ENCODE data around the gene TICAM2.

TICAM2 gene

GRCh38 chr5:115575167-115576070 lies 26.9 kb downstream of the TICAM2 start:
- Histone ChIP-seq H3K4me1 (ENCODE audit: insufficient read depth, low read length) (no peaks in the 10 kb centered on the region; the same call in 1 of the 2 replicates), H3K9me3 (ENCODE audit: control insufficient read depth, insufficient read depth, low read length) (no peaks in the 10 kb centered on the region), H3K9ac (ENCODE audit: low read depth, low read length) (no peak overlapping the region), H3K36me3 (ENCODE audit: insufficient read depth, low read length) (0 out of 2 replicates have a peak, but pooled peaks cover 4% of the 10 kb centered on the region)

- no peaks in the 10 kb centered on the region for H3K9me3 ChIP-seq (ENCODE audit: control insufficient read depth, insufficient read depth, low read length)
- H3K9ac ChIP-seq (ENCODE audit: low read depth, low read length): no peak overlapping the region
- H3K4me1 ChIP-seq (ENCODE audit: insufficient read depth, low read length): no peaks in the 10 kb centered on the region; the same call in 1 of the 2 replicates
- H3K36me3 ChIP-seq (ENCODE audit: insufficient read depth, low read length): 0 out of 2 replicates have a peak, but pooled peaks cover 4% of the 10 kb centered on the region
These were observed 29.1 kb downstream of the TICAM2 start for GRCh38 chr5:115573133-115573532.

GRCh38 chr5:115571441-115571878 lies 30.8 kb downstream of the TICAM2 start:
- H3K9me3 ChIP-seq (ENCODE audit: control insufficient read depth, insufficient read depth, low read length): no peaks in the 10 kb centered on the region
- H3K9ac ChIP-seq (ENCODE audit: low read depth, low read length): no peak overlapping the region
- no peaks in the 10 kb centered on the region for H3K36me3 ChIP-seq (ENCODE audit: insufficient read depth, low read length)
- H3K4me1 ChIP-seq (ENCODE audit: insufficient read depth, low read length): no peaks in the 10 kb centered on the region; the same call in 1 of the 2 replicates

- H3K4me1 ChIP-seq (ENCODE audit: insufficient read depth, low read length): no peaks in the 10 kb centered on the region
- H3K36me3 ChIP-seq (ENCODE audit: insufficient read depth, low read length): no peaks in the 10 kb centered on the region
- H3K9ac ChIP-seq (ENCODE audit: low read depth, low read length): no peak overlapping the region
- H3K9me3 ChIP-seq (ENCODE audit: control insufficient read depth, insufficient read depth, low read length): no peaks in the 10 kb centered on the region
These were observed 33.6 kb downstream of the TICAM2 start for GRCh38 chr5:115568668-115569067.

- Histone ChIP-seq H3K9ac (ENCODE audit: low read depth, low read length) (no peak overlapping the region), H3K36me3 (ENCODE audit: insufficient read depth, low read length) (no peaks in the 10 kb centered on the region), H3K9me3 (ENCODE audit: control insufficient read depth, insufficient read depth, low read length) (no peaks in the 10 kb centered on the region), H3K4me1 (ENCODE audit: insufficient read depth, low read length) (no peaks in the 10 kb centered on the region)
These were observed 37.0 kb downstream of the TICAM2 start for GRCh38 chr5:115565233-115565632.

- no peaks in the 10 kb centered on the region for H3K9me3 ChIP-seq (ENCODE audit: control insufficient read depth, insufficient read depth, low read length)
- no peak overlapping the region for H3K9ac ChIP-seq (ENCODE audit: low read depth, low read length)
- peaks cover 11% of the 10 kb centered on the region for H3K4me1 ChIP-seq (ENCODE audit: insufficient read depth, low read length)
- H3K36me3 ChIP-seq (ENCODE audit: insufficient read depth, low read length): no peaks in the 10 kb centered on the region
These were observed 41.1 kb downstream of the TICAM2 start for GRCh38 chr5:115561176-115561575.

GRCh38 chr5:115559524-115559923 lies 42.8 kb downstream of the TICAM2 start:
- peaks cover 11% of the 10 kb centered on the region for H3K4me1 ChIP-seq (ENCODE audit: insufficient read depth, low read length)
- no peak overlapping the region for H3K9ac ChIP-seq (ENCODE audit: low read depth, low read length)
- H3K9me3 ChIP-seq (ENCODE audit: control insufficient read depth, insufficient read depth, low read length): no peaks in the 10 kb centered on the region
- no peaks in the 10 kb centered on the region for H3K36me3 ChIP-seq (ENCODE audit: insufficient read depth, low read length)

GRCh38 chr5:115558388-115558956 lies 43.8 kb downstream of the TICAM2 start:
- H3K4me1 ChIP-seq (ENCODE audit: insufficient read depth, low read length): peaks cover 11% of the 10 kb centered on the region
- no peak overlapping the region for H3K9ac ChIP-seq (ENCODE audit: low read depth, low read length)
- no peaks in the 10 kb centered on the region for H3K9me3 ChIP-seq (ENCODE audit: control insufficient read depth, insufficient read depth, low read length)
- H3K36me3 ChIP-seq (ENCODE audit: insufficient read depth, low read length): no peaks in the 10 kb centered on the region

- H3K36me3 ChIP-seq (ENCODE audit: insufficient read depth, low read length): no peaks in the 10 kb centered on the region
- H3K9ac ChIP-seq (ENCODE audit: low read depth, low read length): no peak overlapping the region
- H3K4me1 ChIP-seq (ENCODE audit: insufficient read depth, low read length): peaks cover 11% of the 10 kb centered on the region
- H3K9me3 ChIP-seq (ENCODE audit: control insufficient read depth, insufficient read depth, low read length): no peaks in the 10 kb centered on the region
These were observed 44.5 kb downstream of the TICAM2 start for GRCh38 chr5:115557667-115558387.

GRCh38 chr5:115556276-115556675 lies 46.0 kb downstream of the TICAM2 start:
- H3K36me3 ChIP-seq (ENCODE audit: insufficient read depth, low read length): no peaks in the 10 kb centered on the region
- H3K9me3 ChIP-seq (ENCODE audit: control insufficient read depth, insufficient read depth, low read length): no peaks in the 10 kb centered on the region
- H3K4me1 ChIP-seq (ENCODE audit: insufficient read depth, low read length): peaks cover 11% of the 10 kb centered on the region
- no peak overlapping the region for H3K9ac ChIP-seq (ENCODE audit: low read depth, low read length)

- no peak overlapping the region for H3K9ac ChIP-seq (ENCODE audit: low read depth, low read length)
- H3K36me3 ChIP-seq (ENCODE audit: insufficient read depth, low read length): no peaks in the 10 kb centered on the region
- H3K9me3 ChIP-seq (ENCODE audit: control insufficient read depth, insufficient read depth, low read length): no peaks in the 10 kb centered on the region
- H3K4me1 ChIP-seq (ENCODE audit: insufficient read depth, low read length): peaks cover 11% of the 10 kb centered on the region
These were observed 47.1 kb downstream of the TICAM2 start for GRCh38 chr5:115555084-115555633.

- H3K9me3 ChIP-seq (ENCODE audit: control insufficient read depth, insufficient read depth, low read length): no peaks in the 10 kb centered on the region
- H3K36me3 ChIP-seq (ENCODE audit: insufficient read depth, low read length): no peaks in the 10 kb centered on the region
- no peak overlapping the region for H3K9ac ChIP-seq (ENCODE audit: low read depth, low read length)
- H3K4me1 ChIP-seq (ENCODE audit: insufficient read depth, low read length): peaks cover 9% of the 10 kb centered on the region
These were observed 49.2 kb downstream of the TICAM2 start for GRCh38 chr5:115553082-115553481.

GRCh38 chr5:115551415-115551814 lies 50.9 kb downstream of the TICAM2 start:
- H3K9ac ChIP-seq (ENCODE audit: low read depth, low read length): no peak overlapping the region
- H3K4me1 ChIP-seq (ENCODE audit: insufficient read depth, low read length): no peaks in the 10 kb centered on the region
- no peaks in the 10 kb centered on the region for H3K9me3 ChIP-seq (ENCODE audit: control insufficient read depth, insufficient read depth, low read length)
- no peaks in the 10 kb centered on the region for H3K36me3 ChIP-seq (ENCODE audit: insufficient read depth, low read length)

- Histone ChIP-seq H3K9me3 (ENCODE audit: control insufficient read depth, insufficient read depth, low read length) (peaks cover 8% of the 10 kb centered on the region; the same call in 1 of the 2 replicates), H3K4me1 (ENCODE audit: insufficient read depth, low read length) (no peaks in the 10 kb centered on the region), H3K9ac (ENCODE audit: low read depth, low read length) (no peak overlapping the region), H3K36me3 (ENCODE audit: insufficient read depth, low read length) (no peaks in the 10 kb centered on the region)
These were observed 53.1 kb downstream of the TICAM2 start for GRCh38 chr5:115549154-115549553.
